Progenitor cell of endocrine pancreas (in vitro differentiated cells): ENCODE results near the gene RPRML. TPM values are rescaled to one million over a fixed set of nuclear protein-coding genes. Genes with fewer than 3 reads are reported as not detected.

Source experiments
- DNase-seq: peaks from one replicate; pipeline ENCODE4 v3.0.0; 2021; ENCODE audit warnings: low spot score; ENCODE audit not compliant: unreplicated experiment
- H3K27ac Mint-ChIP-seq: 2 replicates; pipeline ENCODE4 v1.8.0; 2021; ENCODE audit warnings: mild to moderate bottlenecking, moderate library complexity, mixed read lengths
- H3K27me3 Mint-ChIP-seq: 2 replicates; pipeline ENCODE4 v1.8.0; 2021; ENCODE audit warnings: mixed read lengths
- H3K36me3 Mint-ChIP-seq: 2 replicates; pipeline ENCODE4 v1.8.0; 2022; ENCODE audit warnings: mixed read lengths; ENCODE audit not compliant: insufficient read depth
- H3K4me1 Mint-ChIP-seq: 2 replicates; pipeline ENCODE4 v1.8.0; 2021; ENCODE audit warnings: low read depth, mixed read lengths
- H3K4me3 Mint-ChIP-seq: 2 replicates; pipeline ENCODE4 v1.8.0; 2021; ENCODE audit warnings: low read depth, mild to moderate bottlenecking, moderate library complexity, mixed read lengths
- H3K9me3 Mint-ChIP-seq: 2 replicates; pipeline ENCODE4 v1.8.0; 2021; ENCODE audit warnings: low read depth, mixed read lengths
- total RNA-seq: library from RNA; stranded (reverse); gene quantifications from 2 replicates; pipeline ENCODE4 v1.2.1, GENCODE V29; 2021
- TF ChIP-seq, protein P1 (sequence below): fragments of 200-600 bp; sonication (generic); IDR thresholded peaks from one replicate; pipeline ENCODE4 v1.5.0; 2021; ENCODE audit warnings: antibody characterized with exemption, mild to moderate bottlenecking; ENCODE audit not compliant: unreplicated experiment

The RPRML gene
- total RNA-seq, 1 donor from 2014 or later = not detected

GRCh38 chr17:46982577-46982976 is 3.5 kb upstream of the RPRML start:
- peaks cover 10% of the 10 kb centered on the region for H3K4me1 Mint-ChIP-seq
- H3K9me3 Mint-ChIP-seq = no peaks in the 10 kb centered on the region
- TF ChIP-seq, protein P1, sequence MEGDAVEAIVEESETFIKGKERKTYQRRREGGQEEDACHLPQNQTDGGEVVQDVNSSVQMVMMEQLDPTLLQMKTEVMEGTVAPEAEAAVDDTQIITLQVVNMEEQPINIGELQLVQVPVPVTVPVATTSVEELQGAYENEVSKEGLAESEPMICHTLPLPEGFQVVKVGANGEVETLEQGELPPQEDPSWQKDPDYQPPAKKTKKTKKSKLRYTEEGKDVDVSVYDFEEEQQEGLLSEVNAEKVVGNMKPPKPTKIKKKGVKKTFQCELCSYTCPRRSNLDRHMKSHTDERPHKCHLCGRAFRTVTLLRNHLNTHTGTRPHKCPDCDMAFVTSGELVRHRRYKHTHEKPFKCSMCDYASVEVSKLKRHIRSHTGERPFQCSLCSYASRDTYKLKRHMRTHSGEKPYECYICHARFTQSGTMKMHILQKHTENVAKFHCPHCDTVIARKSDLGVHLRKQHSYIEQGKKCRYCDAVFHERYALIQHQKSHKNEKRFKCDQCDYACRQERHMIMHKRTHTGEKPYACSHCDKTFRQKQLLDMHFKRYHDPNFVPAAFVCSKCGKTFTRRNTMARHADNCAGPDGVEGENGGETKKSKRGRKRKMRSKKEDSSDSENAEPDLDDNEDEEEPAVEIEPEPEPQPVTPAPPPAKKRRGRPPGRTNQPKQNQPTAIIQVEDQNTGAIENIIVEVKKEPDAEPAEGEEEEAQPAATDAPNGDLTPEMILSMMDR = no peak
- H3K27ac Mint-ChIP-seq = no peak overlapping the region
- no peaks in the 10 kb centered on the region for H3K36me3 Mint-ChIP-seq
- peaks cover 65% of the 10 kb centered on the region for H3K27me3 Mint-ChIP-seq
- H3K4me3 Mint-ChIP-seq = no peak overlapping the region
- DNase-seq = no peak

DNA sequence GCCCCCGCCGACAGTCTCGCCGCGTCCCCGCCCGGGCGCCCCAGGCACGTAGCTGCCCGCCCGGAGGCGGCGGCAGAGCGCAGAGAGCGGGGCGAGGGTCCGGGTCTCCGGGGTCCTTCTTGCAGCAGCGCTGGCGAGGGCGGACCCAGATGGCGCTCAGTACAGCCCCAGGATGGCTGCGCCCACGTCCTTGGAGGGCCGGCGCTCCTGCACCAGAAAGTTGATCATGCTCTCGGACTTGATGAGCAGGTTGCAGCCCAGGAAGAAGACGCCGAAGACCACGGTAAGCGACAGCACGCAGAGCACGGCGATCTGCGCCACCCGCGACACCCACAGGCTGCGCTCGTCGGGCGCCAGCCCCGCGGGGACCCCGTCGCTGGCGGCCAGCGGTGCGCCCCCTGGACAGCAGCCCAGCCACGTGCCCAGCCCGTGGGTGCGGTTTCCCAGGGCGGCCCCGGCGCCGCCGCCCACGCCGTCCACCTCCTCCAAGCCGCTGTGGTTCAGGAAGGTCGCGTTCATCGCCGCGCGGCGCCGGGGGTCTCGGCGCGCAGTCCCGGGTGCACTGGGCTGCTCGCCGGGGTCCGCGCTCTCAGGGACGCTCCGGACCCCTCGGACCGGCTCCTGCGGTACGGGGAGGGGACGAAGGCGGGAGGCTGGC is 435 bp downstream of the RPRML start:
- H3K27ac Mint-ChIP-seq = no peak overlapping the region
- H3K4me3 Mint-ChIP-seq = peak overlapping the region; percentile 45
- H3K36me3 Mint-ChIP-seq = no peaks in the 10 kb centered on the region
- no peak for DNase-seq
- TF ChIP-seq, protein P1 = peak; percentile 10
- peaks cover 77% of the 10 kb centered on the region for H3K27me3 Mint-ChIP-seq
- H3K9me3 Mint-ChIP-seq = no peaks in the 10 kb centered on the region
- H3K4me1 Mint-ChIP-seq = peaks cover 7% of the 10 kb centered on the region

DNA sequence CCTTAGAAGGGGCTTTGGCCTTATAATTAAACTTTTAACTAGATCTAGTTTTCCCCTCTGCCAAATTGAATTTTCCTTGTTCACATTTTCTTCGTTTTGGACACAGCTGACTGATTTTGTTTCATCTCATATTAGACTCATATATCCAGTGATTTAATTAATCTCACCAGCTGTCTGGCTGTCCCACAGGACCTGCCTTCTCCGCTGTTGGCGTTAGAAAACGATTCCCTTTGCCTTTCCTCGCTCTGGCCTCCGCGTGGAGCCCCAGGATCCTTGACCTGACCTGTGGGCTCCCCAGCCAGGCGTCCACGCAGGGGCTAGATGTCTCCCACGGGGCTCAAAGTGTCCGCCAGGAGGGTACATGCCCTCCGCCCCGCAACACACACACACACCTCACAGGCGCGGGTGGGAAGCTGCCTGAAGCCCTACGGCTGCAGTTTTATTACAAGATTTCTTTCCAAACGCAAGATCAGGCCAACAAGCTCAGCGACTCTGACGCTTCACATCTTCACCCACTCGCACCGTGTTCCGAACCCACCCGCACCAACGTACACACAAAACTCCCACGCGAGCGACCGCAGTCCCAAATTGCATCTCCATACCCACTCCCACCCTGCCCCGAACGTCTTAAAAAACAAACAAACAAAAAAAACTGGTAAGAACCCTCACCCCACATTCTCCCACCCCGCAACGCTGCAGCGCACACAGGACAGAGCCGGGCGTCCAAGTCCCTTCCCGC is 1.1 kb downstream of the RPRML start:
- TF ChIP-seq, protein P1 = no peak
- H3K4me1 Mint-ChIP-seq = peaks cover 7% of the 10 kb centered on the region
- H3K4me3 Mint-ChIP-seq = peak overlapping the region; percentile 72
- no peak for DNase-seq
- H3K27me3 Mint-ChIP-seq = peaks cover 81% of the 10 kb centered on the region
- H3K9me3 Mint-ChIP-seq = no peaks in the 10 kb centered on the region
- H3K27ac Mint-ChIP-seq = peak overlapping the region; percentile 56
- H3K36me3 Mint-ChIP-seq = no peaks in the 10 kb centered on the region

GRCh38 chr17:46977348-46977747 is 1.7 kb downstream of the RPRML start:
- H3K27ac Mint-ChIP-seq = no peak overlapping the region
- no peaks in the 10 kb centered on the region for H3K9me3 Mint-ChIP-seq
- TF ChIP-seq, protein P1 = peak; percentile 67
- peaks cover 7% of the 10 kb centered on the region for H3K4me1 Mint-ChIP-seq
- DNase-seq = peak; percentile 69
- no peaks in the 10 kb centered on the region for H3K36me3 Mint-ChIP-seq
- peaks cover 81% of the 10 kb centered on the region for H3K27me3 Mint-ChIP-seq
- no peak overlapping the region for H3K4me3 Mint-ChIP-seq

DNA sequence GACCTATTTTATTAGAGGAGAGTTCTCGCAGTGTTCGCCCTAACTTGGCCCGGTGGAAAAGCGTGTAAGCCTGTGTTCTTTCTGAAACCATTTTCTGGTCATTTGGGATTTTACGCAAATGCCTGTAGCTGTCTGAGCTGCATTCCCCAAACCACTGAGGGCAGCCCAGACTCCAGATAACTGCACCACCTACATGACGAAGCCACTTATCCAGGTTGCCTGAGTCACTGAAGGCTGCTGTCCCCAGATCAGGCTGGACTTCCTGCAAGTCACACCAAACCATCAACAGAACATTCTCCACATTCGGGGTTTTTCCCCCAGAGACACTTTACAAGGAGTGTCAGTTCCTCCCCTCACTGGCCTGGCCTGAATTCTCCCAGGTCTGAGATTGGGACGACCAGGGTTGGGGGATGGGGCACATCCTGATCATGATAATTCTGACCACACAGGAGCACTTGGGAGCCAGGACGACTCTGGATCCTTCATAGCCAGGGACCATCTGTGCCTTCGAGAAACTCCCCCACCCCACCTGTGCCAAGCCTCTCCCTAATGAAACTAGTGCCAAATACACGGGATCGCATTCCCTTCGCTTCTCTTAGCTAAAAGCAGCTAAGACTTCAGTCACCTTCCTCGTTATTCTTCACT is 2.3 kb downstream of the RPRML start:
- DNase-seq = no peak
- TF ChIP-seq, protein P1 = no peak
- H3K4me3 Mint-ChIP-seq = no peak overlapping the region
- no peaks in the 10 kb centered on the region for H3K9me3 Mint-ChIP-seq
- no peaks in the 10 kb centered on the region for H3K36me3 Mint-ChIP-seq
- H3K4me1 Mint-ChIP-seq = peaks cover 7% of the 10 kb centered on the region
- H3K27me3 Mint-ChIP-seq = peaks cover 79% of the 10 kb centered on the region
- peak overlapping the region; percentile 1 for H3K27ac Mint-ChIP-seq
